Motor neuron (in vitro differentiated cells): ENCODE data around the gene CIP2A. TPM values are rescaled to one million over a fixed set of nuclear protein-coding genes. Genes with fewer than 3 reads are reported as not detected.

Experiments
- ATAC-seq, 8 experiments: fragments of 200-7000 bp; cut with Tn5 transposase; replicated peaks in 6 of 8; 2 replicates each; pipeline ENCODE4 v1.8.0; 2021; ENCODE audit warnings: mild to moderate bottlenecking in 8 of 8, moderate library complexity in 8 of 8
- H3K27ac ChIP-seq, 2 donors: fragments of 250-450 bp; sonication (Bioruptor Pico); 2 replicates each; pipeline ENCODE4 v1.9.0; 2021; ENCODE audit warnings: antibody characterized with exemption in 2 of 2, mild to moderate bottlenecking in 2 of 2, moderate library complexity in 1 of 2
- H3K4me1 ChIP-seq, 2 donors: fragments of 250-450 bp; sonication (Bioruptor Pico); replicated peaks in 1 of 2; 2 replicates each; pipeline ENCODE4 v1.6.1; 2021; ENCODE audit warnings: antibody characterized with exemption in 2 of 2, mild to moderate bottlenecking in 2 of 2, moderate library complexity in 1 of 2
- H3K4me3 ChIP-seq, 5 donors: fragments of 250-450 bp; sonication (Bioruptor Pico); 2 replicates each; pipeline ENCODE4 v1.9.0; 2021; ENCODE audit warnings: antibody characterized with exemption in 5 of 5, mild to moderate bottlenecking in 5 of 5, moderate library complexity in 4 of 5
- WGBS, 10 experiments: fragments of 450-650 bp; shearing (Covaris generic); methylation state at CpG; one replicate each; pipeline ENCODE4 v1.0.0; 2022; 5-methylcytosine and 5-hydroxymethylcytosine counted together
- in situ Hi-C, 9 experiments: fragments of 400-800 bp; cut with MboI; loops; one replicate each; pipeline ENCODE4 v1.15.0; 2021; ENCODE audit warnings: low sequenced_read_pairs in 9 of 9, low pct_unique_long_range_greater_than_20kb in 2 of 9; ENCODE audit not compliant: unreplicated experiment in 9 of 9
- total RNA-seq, 8 experiments: library from RNA; unstranded; fragments of 300-600 nt; gene quantifications; 2 replicates each; pipeline versions ENCODE4 v1.2.3 to v1.2.4, GENCODE V29; 2022

The CIP2A gene
- total RNA-seq, 8 experiments from 2014 or later, result 3.0 to 34.8 (median 10.2) TPM

GRCh38 chr3:108599677-108600409, 10.6 kb upstream of the CIP2A start:
- WGBS, 10 experiments, result 25 to 100% (median 100%) methylated on average over 1 of the region's 1 CpG; no CpG with 5 or more reads in 2 of the 10 experiments
- H3K4me3 ChIP-seq, result no peak overlapping the region
- H3K27ac ChIP-seq, result no peak overlapping the region
- in situ Hi-C loops, result no loop called here
- no peak for ATAC-seq
- peaks cover 6 to 10% of the 10 kb centered on the region in 2 donors for H3K4me1 ChIP-seq

DNA sequence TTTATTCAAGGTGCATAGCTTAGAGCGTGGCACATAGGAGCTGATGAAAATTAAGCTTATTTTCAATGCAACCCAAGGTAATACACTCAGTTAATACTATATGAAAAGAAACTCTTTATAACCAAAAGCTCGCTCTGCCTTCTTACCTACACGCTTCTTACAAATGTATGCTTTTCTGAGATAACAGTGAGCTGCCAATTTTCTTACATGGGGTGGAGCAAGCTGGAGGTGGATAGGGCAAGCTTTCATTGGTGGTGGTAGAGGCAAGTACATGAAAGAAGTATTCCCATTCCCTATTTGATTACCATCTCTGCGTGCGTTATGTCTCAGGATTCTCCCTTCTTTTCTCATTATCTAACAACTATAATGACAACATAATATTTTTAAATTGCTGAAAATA, 9.1 kb upstream of the CIP2A start:
- in situ Hi-C loops, result no loop called here
- no peak for ATAC-seq
- 74 to 100% (median 95%) methylated on average over 2 to 5 of the region's 5 CpGs for WGBS, 10 experiments
- Histone ChIP-seq H3K4me1 (peaks cover 6 to 10% of the 10 kb centered on the region in 2 donors), H3K27ac (no peak overlapping the region), H3K4me3 (no peak overlapping the region)

- in situ Hi-C loops, result no loop called here
- peaks cover 0 to 10% of the 10 kb centered on the region in 2 donors for H3K4me1 ChIP-seq
- 57 to 100% (median 100%) methylated on average over 1 to 2 of the region's 2 CpGs; no CpG with 5 or more reads in 1 of the 10 experiments for WGBS, 10 experiments
Observed at GRCh38 chr3:108595321-108595720, 6.1 kb upstream of the CIP2A start.

DNA sequence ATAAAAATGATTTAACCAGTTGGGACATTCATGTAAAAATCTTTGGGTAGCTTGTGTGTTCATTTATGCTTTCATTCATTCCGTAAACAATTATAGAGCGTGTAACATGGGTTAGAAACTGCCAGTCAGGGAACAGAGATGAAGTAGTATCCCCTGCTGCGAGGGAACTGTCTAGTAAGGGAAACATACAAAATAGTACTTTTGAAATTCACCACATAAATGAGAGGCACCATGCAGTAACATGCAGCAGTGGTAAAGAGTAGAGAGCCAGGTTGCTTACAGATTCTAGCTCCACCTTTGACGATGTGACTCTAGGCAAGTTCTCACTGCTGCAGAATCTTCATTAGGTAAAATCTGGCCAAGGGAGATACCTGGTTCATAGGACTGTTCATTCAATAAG, 1.2 kb upstream of the CIP2A start:
- WGBS, 10 experiments, result 0 to 53% (median 14%) methylated on average over 1 to 4 of the region's 4 CpGs
- Histone ChIP-seq H3K27ac (no peak overlapping the region), H3K4me1 (peaks cover 2 to 10% of the 10 kb centered on the region in 2 donors), H3K4me3 (peak overlapping the region; percentile 64 to 90 (median 72))
- no peak for ATAC-seq
- in situ Hi-C loops, result no loop called here

More at GRCh38 chr3:108595321-108595720, 6.1 kb upstream of the CIP2A start:
- Histone ChIP-seq H3K27ac (no peak overlapping the region), H3K4me3 (no peak overlapping the region)
- ATAC-seq, result no peak

GRCh38 chr3:108589998-108590323, 723 bp upstream of the CIP2A start:
- no peak for ATAC-seq
- in situ Hi-C loops, result no loop called here
- peak overlapping the region; percentile 64 to 90 (median 72) for H3K4me3 ChIP-seq
- peak overlapping the region; percentile 92 to 94 for H3K27ac ChIP-seq
- 0 to 8% (median 1%) methylated on average over 5 to 11 of the region's 11 CpGs; no CpG with 5 or more reads in 2 of the 10 experiments for WGBS, 10 experiments
- peaks cover 2 to 10% of the 10 kb centered on the region in 2 donors for H3K4me1 ChIP-seq

DNA sequence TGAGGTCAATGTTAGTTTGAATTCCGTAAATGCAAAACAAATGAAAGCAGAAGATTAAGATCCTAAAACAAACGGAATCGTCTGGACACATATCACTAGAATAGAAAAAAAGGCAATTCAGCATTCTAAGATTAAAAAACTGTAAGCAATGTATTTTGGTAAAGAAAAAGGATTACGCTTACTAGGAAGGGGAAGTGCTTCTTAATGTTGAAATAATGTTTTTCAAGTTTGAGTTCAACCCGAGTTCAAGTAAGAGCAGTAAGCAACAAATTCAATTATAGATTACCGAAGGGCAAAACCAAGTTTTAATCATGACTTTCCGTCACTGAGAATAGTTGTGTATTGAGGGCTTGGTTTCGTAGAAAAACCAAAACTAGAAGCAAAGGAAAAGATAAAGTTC, 637 bp downstream of the CIP2A start:
- peak overlapping the region; percentile 64 to 90 (median 72) for H3K4me3 ChIP-seq
- 0 to 3% (median 0%) methylated on average over 2 to 8 of the region's 8 CpGs; no CpG with 5 or more reads in 1 of the 10 experiments for WGBS, 10 experiments
- ATAC-seq, result no peak
- in situ Hi-C loops, result no loop called here
- peaks cover 2 to 10% of the 10 kb centered on the region in 2 donors for H3K4me1 ChIP-seq
- no peak overlapping the region for H3K27ac ChIP-seq

GRCh38 chr3:108578064-108578463, 11.2 kb downstream of the CIP2A start:
- no peak overlapping the region for H3K4me3 ChIP-seq
- no peaks in the 10 kb centered on the region for H3K4me1 ChIP-seq
- WGBS, 10 experiments, result 87 to 100% (median 94%) methylated on average over 1 to 2 of the region's 2 CpGs; no CpG with 5 or more reads in 1 of the 10 experiments
- H3K27ac ChIP-seq, result no peak overlapping the region
- ATAC-seq, result no peak
- in situ Hi-C loops, result no loop called here

- Histone ChIP-seq H3K4me1 (no peaks in the 10 kb centered on the region), H3K27ac (no peak overlapping the region), H3K4me3 (no peak overlapping the region)
- no peak for ATAC-seq
- in situ Hi-C loops, result loop anchor here in 2 of 9 experiments (25.0 kb wide), 1 partner anchor 1332 kb away; no protein-coding TSS in a partner anchor
- WGBS, 10 experiments, result 93 to 100% (median 100%) methylated on average over 1 to 4 of the region's 4 CpGs; no CpG with 5 or more reads in 3 of the 10 experiments
Observed at GRCh38 chr3:108569336-108569735, 19.9 kb downstream of the CIP2A start.

GRCh38 chr3:108566599-108566998, 22.6 kb downstream of the CIP2A start:
- Histone ChIP-seq H3K4me3 (no peak overlapping the region), H3K27ac (no peak overlapping the region), H3K4me1 (no peaks in the 10 kb centered on the region)
- 67 to 100% (median 95%) methylated on average over 1 of the region's 1 CpG; no CpG with 5 or more reads in 2 of the 10 experiments for WGBS, 10 experiments
- no peak for ATAC-seq
- in situ Hi-C loops, result loop anchor here in 2 of 9 experiments (25.0 kb wide), 1 partner anchor 1329 kb away; no protein-coding TSS in a partner anchor

GRCh38 chr3:108565506-108565905, 23.7 kb downstream of the CIP2A start:
- no peak overlapping the region for H3K4me3 ChIP-seq
- in situ Hi-C loops, result loop anchor here in 2 of 9 experiments (25.0 kb wide), 1 partner anchor 1328 kb away; no protein-coding TSS in a partner anchor
- 87 to 100% (median 93%) methylated on average over 1 to 3 of the region's 3 CpGs for WGBS, 10 experiments

GRCh38 chr3:108564564-108564963, 24.7 kb downstream of the CIP2A start:
- H3K4me3 ChIP-seq, result no peak overlapping the region
- no peak for ATAC-seq
- no peaks in the 10 kb centered on the region for H3K4me1 ChIP-seq
- no peak overlapping the region for H3K27ac ChIP-seq
- in situ Hi-C loops, result loop anchor here in 2 of 9 experiments (25.0 kb wide), 1 partner anchor 1327 kb away; no protein-coding TSS in a partner anchor

More at GRCh38 chr3:108565506-108565905, 23.7 kb downstream of the CIP2A start:
- no peaks in the 10 kb centered on the region for H3K4me1 ChIP-seq
- no peak for ATAC-seq
- no peak overlapping the region for H3K27ac ChIP-seq

DNA sequence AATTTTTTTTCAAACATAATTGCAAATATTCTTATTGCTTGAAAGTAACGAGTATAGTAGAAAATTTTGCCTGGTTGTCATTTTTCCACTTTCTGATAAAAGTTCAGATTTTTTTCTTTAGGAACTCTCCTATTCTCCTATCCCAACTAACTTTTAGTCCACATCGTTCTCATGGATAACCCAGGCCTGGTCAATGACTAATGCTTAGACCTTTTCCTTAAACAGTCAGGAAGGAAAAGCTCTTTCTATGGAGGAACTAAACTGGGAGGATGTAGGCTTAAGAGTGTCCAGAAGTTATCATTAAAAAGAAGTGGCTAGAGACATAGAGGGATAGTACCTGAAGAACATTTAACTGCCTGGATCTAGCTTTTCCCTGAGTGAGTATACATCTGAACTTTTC, 26.7 kb downstream of the CIP2A start:
- Histone ChIP-seq H3K4me3 (no peak overlapping the region), H3K4me1 (no peaks in the 10 kb centered on the region), H3K27ac (no peak overlapping the region)
- in situ Hi-C loops, result loop anchor here in 2 of 9 experiments (25.0 kb wide), 1 partner anchor 1325 kb away; no protein-coding TSS in a partner anchor
- WGBS, 10 experiments, result 80 to 100% (median 93%) methylated on average over 1 to 2 of the region's 2 CpGs
- ATAC-seq, result no peak

GRCh38 chr3:108555966-108556581, 33.2 kb downstream of the CIP2A start:
- Histone ChIP-seq H3K4me1 (no peaks in the 10 kb centered on the region), H3K4me3 (no peak overlapping the region), H3K27ac (no peak overlapping the region)
- 65 to 100% (median 84%) methylated on average over 1 to 2 of the region's 2 CpGs; no CpG with 5 or more reads in 1 of the 10 experiments for WGBS, 10 experiments
- in situ Hi-C loops, result loop anchor here in 3 of 9 experiments (10.0 to 25.0 kb wide), 2 partner anchors 61 to 1319 kb away; no protein-coding TSS in a partner anchor
- no peak for ATAC-seq
